Parathyroid adenoma (tissue), 2 donors: ENCODE measurements around the gene IL17RD.
"Not testable (repeated sequence)": the region's sequence is repeated elsewhere in the genome, so short reads cannot be mapped to it uniquely, and the experiment has no call there.

Source experiments
- H2AFZ ChIP-seq: fragments of 300-600 bp; sonication (generic); one replicate; pipeline ENCODE4 v1.7.0; 2017; ENCODE audit warnings: antibody characterized with exemption, mild to moderate bottlenecking
- H3K27ac ChIP-seq: fragments of 300-600 bp; sonication (generic); one replicate; pipeline ENCODE4 v1.7.0; 2017
- H3K27me3 ChIP-seq: fragments of 300-600 bp; sonication (generic); one replicate; pipeline ENCODE4 v1.7.0; 2017; ENCODE audit warnings: low read length; ENCODE audit not compliant: control insufficient read depth, insufficient read depth
- H3K36me3 ChIP-seq: fragments of 300-600 bp; sonication (generic); one replicate; pipeline ENCODE4 v1.7.0; 2017; ENCODE audit warnings: low read length; ENCODE audit not compliant: control insufficient read depth, insufficient read depth
- H3K4me1 ChIP-seq: fragments of 300-600 bp; sonication (generic); one replicate; pipeline ENCODE4 v1.7.0; 2017; ENCODE audit warnings: control low read depth
- H3K4me2 ChIP-seq: fragments of 300-600 bp; sonication (generic); one replicate; pipeline ENCODE4 v1.7.0; 2017; ENCODE audit warnings: low read length
- H3K4me3 ChIP-seq: fragments of 300-600 bp; sonication (generic); one replicate; pipeline ENCODE4 v1.7.0; 2017; ENCODE audit warnings: low read depth, low read length
- H3K79me2 ChIP-seq: fragments of 300-600 bp; sonication (generic); one replicate; pipeline ENCODE4 v1.7.0; 2017; ENCODE audit warnings: control low read depth
- H3K9ac ChIP-seq: fragments of 300-600 bp; sonication (generic); one replicate; pipeline ENCODE4 v1.7.0; 2017; ENCODE audit warnings: mild to moderate bottlenecking
- H3K9me3 ChIP-seq: fragments of 300-600 bp; sonication (generic); one replicate; pipeline ENCODE4 v1.7.0; 2017; ENCODE audit warnings: low read length; ENCODE audit not compliant: control insufficient read depth
- CTCF ChIP-seq: fragments of 300-600 bp; sonication (generic); IDR thresholded peaks from one replicate; pipeline ENCODE4 v1.7.0; 2017; ENCODE audit warnings: antibody characterized with exemption, mild to moderate bottlenecking
- donor health status: primary hyperparathyroidism.

The IL17RD gene

GRCh38 chr3:57088503-57088902 is 76.7 kb downstream of the IL17RD start:
- no peaks in the 10 kb centered on the region for H3K36me3 ChIP-seq
- no peaks in the 10 kb centered on the region for H3K79me2 ChIP-seq
- no peaks in the 10 kb centered on the region for H3K27me3 ChIP-seq
- no peak overlapping the region for H3K4me3 ChIP-seq
- no peak overlapping the region for H3K4me2 ChIP-seq
- no peak for TF ChIP-seq CTCF
- no peak overlapping the region for H3K9ac ChIP-seq
- H2AFZ ChIP-seq = no peak overlapping the region
- H3K27ac ChIP-seq = no peak overlapping the region
- no peaks in the 10 kb centered on the region for H3K9me3 ChIP-seq
- H3K4me1 ChIP-seq = peaks cover 4% of the 10 kb centered on the region

GRCh38 chr3:57087361-57088092 is 77.6 kb downstream of the IL17RD start:
- H3K36me3 ChIP-seq = no peaks in the 10 kb centered on the region
- no peaks in the 10 kb centered on the region for H3K79me2 ChIP-seq
- no peak for TF ChIP-seq CTCF
- no peak overlapping the region for H3K27ac ChIP-seq
- no peaks in the 10 kb centered on the region for H3K27me3 ChIP-seq
- no peak overlapping the region for H2AFZ ChIP-seq
- no peak overlapping the region for H3K9ac ChIP-seq
- H3K9me3 ChIP-seq = no peaks in the 10 kb centered on the region
- peaks cover 4% of the 10 kb centered on the region for H3K4me1 ChIP-seq
- no peak overlapping the region for H3K4me2 ChIP-seq
- no peak overlapping the region for H3K4me3 ChIP-seq

GRCh38 chr3:57086201-57086600 is 79.0 kb downstream of the IL17RD start:
- peaks cover 4% of the 10 kb centered on the region for H3K4me1 ChIP-seq
- H3K36me3 ChIP-seq = no peaks in the 10 kb centered on the region
- H3K9ac ChIP-seq = no peak overlapping the region
- H2AFZ ChIP-seq = no peak overlapping the region
- TF ChIP-seq CTCF = no peak
- no peaks in the 10 kb centered on the region for H3K27me3 ChIP-seq
- no peaks in the 10 kb centered on the region for H3K9me3 ChIP-seq
- no peak overlapping the region for H3K4me2 ChIP-seq
- H3K27ac ChIP-seq = no peak overlapping the region
- no peak overlapping the region for H3K4me3 ChIP-seq
- no peaks in the 10 kb centered on the region for H3K79me2 ChIP-seq

- no peak for TF ChIP-seq CTCF
- Histone ChIP-seq H3K79me2 (no peaks in the 10 kb centered on the region), H3K27me3 (no peaks in the 10 kb centered on the region), H3K4me2 (no peak overlapping the region), H3K4me1 (no peaks in the 10 kb centered on the region), H3K9me3 (no peaks in the 10 kb centered on the region), H2AFZ (no peak overlapping the region), H3K9ac (no peak overlapping the region), H3K27ac (no peak overlapping the region), H3K4me3 (no peak overlapping the region), H3K36me3 (no peaks in the 10 kb centered on the region)
These were observed 79.9 kb downstream of the IL17RD start for GRCh38 chr3:57085211-57085610.

GRCh38 chr3:57083266-57083995 is 81.7 kb downstream of the IL17RD start:
- H3K4me3 ChIP-seq, H2AFZ ChIP-seq, H3K4me1 ChIP-seq, H3K4me2 ChIP-seq, H3K36me3 ChIP-seq, H3K9me3 ChIP-seq, H3K9ac ChIP-seq, H3K27me3 ChIP-seq, H3K79me2 ChIP-seq, H3K27ac ChIP-seq: not testable (repeated sequence)
